NB4 (cell line): ENCODE results near the gene CLPSL2.

Experiments used
- DNase-seq: peaks from one replicate; pipeline ENCODE4 v3.0.0; 2010; ENCODE audit warnings: low read depth
- H3K4me3 ChIP-seq: one replicate; pipeline ENCODE4 v1.5.1; 2011; ENCODE audit warnings: mild to moderate bottlenecking, low read depth, low read length, moderate library complexity
- CTCF ChIP-seq: IDR thresholded peaks from one replicate; pipeline ENCODE4 v1.5.1; 2012; ENCODE audit warnings: low read depth, low read length
- MAX ChIP-seq: IDR thresholded peaks from 2 replicates; pipeline ENCODE4 v1.6.1; 2011; ENCODE audit warnings: low read depth, low read length
- MYC ChIP-seq: IDR thresholded peaks from 2 replicates; pipeline ENCODE4 v1.6.1; 2011; ENCODE audit warnings: low read depth, low read length
- POLR2A ChIP-seq: IDR thresholded peaks from 2 replicates; pipeline ENCODE4 v1.6.1; 2011; ENCODE audit warnings: mild to moderate bottlenecking; ENCODE audit not compliant: insufficient read length; ENCODE audit errors: extremely low read depth

CLPSL2 gene

GRCh38 chr6:35781290-35781689, 4.9 kb downstream of the CLPSL2 start:
- TF ChIP-seq MYC (no peak), MAX (no peak), POLR2A (no peak), CTCF (no peak)
- DNase-seq = no peak
- H3K4me3 ChIP-seq = no peak overlapping the region

- no peak overlapping the region for H3K4me3 ChIP-seq
- TF ChIP-seq MYC (no peak), CTCF (no peak), MAX (no peak), POLR2A (no peak)
- DNase-seq = no peak
These were observed 6.0 kb downstream of the CLPSL2 start for GRCh38 chr6:35782424-35782823.

GRCh38 chr6:35784200-35784599, 7.8 kb downstream of the CLPSL2 start:
- TF ChIP-seq MYC (no peak), CTCF (no peak)
- H3K4me3 ChIP-seq = no peak overlapping the region
- DNase-seq = no peak

GRCh38 chr6:35786272-35786671, 9.9 kb downstream of the CLPSL2 start:
- DNase-seq = no peak
- no peak overlapping the region for H3K4me3 ChIP-seq
- TF ChIP-seq MYC = no peak
- no peak for TF ChIP-seq POLR2A
- no peak for TF ChIP-seq MAX
- no peak for TF ChIP-seq CTCF

GRCh38 chr6:35786810-35787209, 10.4 kb downstream of the CLPSL2 start:
- TF ChIP-seq MYC = no peak
- no peak for TF ChIP-seq POLR2A
- TF ChIP-seq MAX = no peak
- no peak for TF ChIP-seq CTCF
- H3K4me3 ChIP-seq = no peak overlapping the region
- no peak for DNase-seq
